ENCODE results near the gene UTP4. TPM values are rescaled to one million over a fixed set of nuclear protein-coding genes. Genes with fewer than 3 reads are reported as not detected.
A peak's percentile ranks its signal among the peaks of the same experiment; 100 is the strongest.

The UTP4 gene
- polyA plus RNA-seq, 1 donor from 2014 or later: 18.5 TPM

DNA sequence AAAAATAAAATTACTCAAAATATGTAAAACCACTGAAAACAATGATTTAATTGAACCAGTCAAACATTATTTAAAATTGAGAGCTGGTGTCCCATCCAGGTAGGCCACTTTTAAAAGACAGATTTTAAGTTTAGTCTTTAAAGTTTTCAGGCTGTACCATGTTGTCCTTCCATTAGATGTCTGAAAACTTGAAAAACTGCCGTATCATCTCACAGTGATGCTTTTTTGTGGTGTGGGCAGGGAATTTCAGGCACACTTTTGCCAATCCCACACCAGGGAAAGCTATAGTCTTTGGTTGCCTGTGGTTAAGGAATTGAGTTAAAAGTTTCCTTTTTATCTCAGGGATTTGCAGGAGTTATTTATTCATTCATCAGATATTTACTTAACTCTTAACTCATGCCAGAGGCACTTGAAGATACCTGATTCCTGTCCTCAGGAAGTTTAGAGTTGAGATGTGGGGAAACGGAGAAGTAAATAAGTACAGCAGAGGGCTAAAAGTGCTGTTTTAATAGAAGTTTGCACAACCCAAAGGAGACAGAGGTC, 57.7 kb downstream of the UTP4 start:
- no peak overlapping the region for H3K4me2 ChIP-seq (ENCODE audit: low read length)
- no peaks in the 10 kb centered on the region for H3K9me3 ChIP-seq (ENCODE audit: low read length)
- H2AFZ ChIP-seq (ENCODE audit: low read depth, low read length): no peak overlapping the region
- no peaks in the 10 kb centered on the region for H4K20me1 ChIP-seq (ENCODE audit: insufficient read depth)
- no peak overlapping the region for H3K27ac ChIP-seq (ENCODE audit: low read length)
- peaks cover 38% of the 10 kb centered on the region for H3K79me2 ChIP-seq (replicated peaks; ENCODE audit: insufficient read depth, low read length)
- H3K9me2 ChIP-seq (ENCODE audit: insufficient read depth, low read length): no peaks in the 10 kb centered on the region
- no peaks in the 10 kb centered on the region for H3K36me3 ChIP-seq (ENCODE audit: insufficient read depth, low read length)
- TF ChIP-seq EP300 (conservative IDR thresholded peaks at IDR 0.05; ENCODE audit: poor library complexity, severe bottlenecking) (no peak), POLR2AphosphoS5 (IDR thresholded peaks at IDR 0.05) (no peak), SMC3 (conservative IDR thresholded peaks at IDR 0.05; ENCODE audit: poor library complexity) (no peak), EZH2 (IDR thresholded peaks at IDR 0.05; ENCODE audit: borderline replicate concordance, insufficient read depth, low read length, poor library complexity, severe bottlenecking) (no peak), RAD21 (conservative IDR thresholded peaks at IDR 0.05) (no peak), TAF1 (IDR thresholded peaks at IDR 0.05; ENCODE audit: low read depth) (no peak), CTCF (IDR thresholded peaks at IDR 0.05; ENCODE audit: poor library complexity, severe bottlenecking) (no peak)
- TF ChIP-seq, protein P1, sequence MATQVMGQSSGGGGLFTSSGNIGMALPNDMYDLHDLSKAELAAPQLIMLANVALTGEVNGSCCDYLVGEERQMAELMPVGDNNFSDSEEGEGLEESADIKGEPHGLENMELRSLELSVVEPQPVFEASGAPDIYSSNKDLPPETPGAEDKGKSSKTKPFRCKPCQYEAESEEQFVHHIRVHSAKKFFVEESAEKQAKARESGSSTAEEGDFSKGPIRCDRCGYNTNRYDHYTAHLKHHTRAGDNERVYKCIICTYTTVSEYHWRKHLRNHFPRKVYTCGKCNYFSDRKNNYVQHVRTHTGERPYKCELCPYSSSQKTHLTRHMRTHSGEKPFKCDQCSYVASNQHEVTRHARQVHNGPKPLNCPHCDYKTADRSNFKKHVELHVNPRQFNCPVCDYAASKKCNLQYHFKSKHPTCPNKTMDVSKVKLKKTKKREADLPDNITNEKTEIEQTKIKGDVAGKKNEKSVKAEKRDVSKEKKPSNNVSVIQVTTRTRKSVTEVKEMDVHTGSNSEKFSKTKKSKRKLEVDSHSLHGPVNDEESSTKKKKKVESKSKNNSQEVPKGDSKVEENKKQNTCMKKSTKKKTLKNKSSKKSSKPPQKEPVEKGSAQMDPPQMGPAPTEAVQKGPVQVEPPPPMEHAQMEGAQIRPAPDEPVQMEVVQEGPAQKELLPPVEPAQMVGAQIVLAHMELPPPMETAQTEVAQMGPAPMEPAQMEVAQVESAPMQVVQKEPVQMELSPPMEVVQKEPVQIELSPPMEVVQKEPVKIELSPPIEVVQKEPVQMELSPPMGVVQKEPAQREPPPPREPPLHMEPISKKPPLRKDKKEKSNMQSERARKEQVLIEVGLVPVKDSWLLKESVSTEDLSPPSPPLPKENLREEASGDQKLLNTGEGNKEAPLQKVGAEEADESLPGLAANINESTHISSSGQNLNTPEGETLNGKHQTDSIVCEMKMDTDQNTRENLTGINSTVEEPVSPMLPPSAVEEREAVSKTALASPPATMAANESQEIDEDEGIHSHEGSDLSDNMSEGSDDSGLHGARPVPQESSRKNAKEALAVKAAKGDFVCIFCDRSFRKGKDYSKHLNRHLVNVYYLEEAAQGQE (IDR thresholded peaks at IDR 0.05; ENCODE audit: borderline replicate concordance): no peak
- H3K27me3 ChIP-seq (ENCODE audit: insufficient read depth, low read depth, low read length): no peaks in the 10 kb centered on the region
- H3K9ac ChIP-seq (ENCODE audit: low read length): no peak overlapping the region
- H3K4me3 ChIP-seq (ENCODE audit: low read length): peak overlapping the region; percentile 84
- H3F3A ChIP-seq (ENCODE audit: insufficient read depth, low read length, poor library complexity, severe bottlenecking): peaks cover 7% of the 10 kb centered on the region

- Histone ChIP-seq H3K4me3 (ENCODE audit: low read length) (peak overlapping the region; percentile 84), H3F3A (ENCODE audit: insufficient read depth, low read length, poor library complexity, severe bottlenecking) (peaks cover 7% of the 10 kb centered on the region), H3K36me3 (ENCODE audit: insufficient read depth, low read length) (no peaks in the 10 kb centered on the region), H3K27me3 (ENCODE audit: insufficient read depth, low read depth, low read length) (no peaks in the 10 kb centered on the region), H4K20me1 (ENCODE audit: insufficient read depth) (no peaks in the 10 kb centered on the region), H3K9me2 (ENCODE audit: insufficient read depth, low read length) (no peaks in the 10 kb centered on the region), H3K4me2 (ENCODE audit: low read length) (no peak overlapping the region), H3K27ac (ENCODE audit: low read length) (no peak overlapping the region), H3K79me2 (replicated peaks; ENCODE audit: insufficient read depth, low read length) (peaks cover 38% of the 10 kb centered on the region), H2AFZ (ENCODE audit: low read depth, low read length) (no peak overlapping the region), H3K9ac (ENCODE audit: low read length) (no peak overlapping the region), H3K9me3 (ENCODE audit: low read length) (no peaks in the 10 kb centered on the region)
- TF ChIP-seq, protein P1 (IDR thresholded peaks at IDR 0.05; ENCODE audit: borderline replicate concordance): no peak
- TF ChIP-seq EP300 (conservative IDR thresholded peaks at IDR 0.05; ENCODE audit: poor library complexity, severe bottlenecking) (no peak), RAD21 (conservative IDR thresholded peaks at IDR 0.05) (no peak), MXI1 (conservative IDR thresholded peaks at IDR 0.05; ENCODE audit: poor library complexity, severe bottlenecking) (no peak)
Observed at GRCh38 chr16:69190598-69190997, 58.1 kb downstream of the UTP4 start.
